HCT116 (cell line): ENCODE results near the gene PEAK3.

Source experiments
- CEBPB ChIP-seq: IDR thresholded peaks from 2 replicates; pipeline ENCODE4 v1.6.1; 2012; ENCODE audit warnings: low read depth
- EZH2 ChIP-seq: fragments of 200-600 bp; sonication (generic); IDR thresholded peaks from 2 replicates; pipeline ENCODE4 v1.6.1; 2017; ENCODE audit warnings: antibody characterized with exemption, mixed run types
- JUND ChIP-seq: IDR thresholded peaks from 2 replicates; pipeline ENCODE4 v1.6.1; 2012
- POLR2A ChIP-seq: IDR thresholded peaks from 2 replicates; pipeline ENCODE4 v1.7.0; 2011; ENCODE audit warnings: borderline replicate concordance; ENCODE audit not compliant: insufficient read depth, insufficient read length; ENCODE audit errors: extremely low read depth
- POLR2AphosphoS5 ChIP-seq: IDR thresholded peaks from 2 replicates; pipeline ENCODE4 v1.6.1; 2011; ENCODE audit warnings: mild to moderate bottlenecking, low read depth, low read length, moderate library complexity
- RAD21 ChIP-seq: IDR thresholded peaks from 2 replicates; pipeline ENCODE4 v1.6.1; 2012; ENCODE audit warnings: low read depth, mild to moderate bottlenecking
- SIN3A ChIP-seq: IDR thresholded peaks from 2 replicates; pipeline ENCODE4 v1.6.1; 2012; ENCODE audit warnings: low read depth
- SP1 ChIP-seq: IDR thresholded peaks from 2 replicates; pipeline ENCODE4 v1.6.1; 2012; ENCODE audit warnings: low read depth
- SRF ChIP-seq: IDR thresholded peaks from 2 replicates; pipeline ENCODE4 v1.6.1; 2012; ENCODE audit warnings: low read depth
- YY1 ChIP-seq: IDR thresholded peaks from 2 replicates; pipeline ENCODE4 v1.6.1; 2011; ENCODE audit warnings: low read length, low read depth, moderate library complexity, mild to moderate bottlenecking; ENCODE audit not compliant: insufficient replicate concordance; ENCODE audit errors: extremely low read depth
- ZNF274 ChIP-seq: fragments of 200-500 bp; sonication (Bioruptor generic); IDR thresholded peaks from 2 replicates; pipeline ENCODE4 v1.6.1; 2014; ENCODE audit warnings: mild to moderate bottlenecking, low read depth, low read length, inconsistent platforms
- TF ChIP-seq, protein P1 (sequence below), 3 experiments: fragments of 200-600 bp in 1 of 3; sonication (generic) in 1 of 3; IDR thresholded peaks in 2 of 3; conservative IDR thresholded peaks in 1 of 3; 2 replicates each; pipeline ENCODE4 v1.5.1; 2012 to 2017; ENCODE audit warnings: low read depth in 2 of 3, low read length in 2 of 3, antibody characterized with exemption in 1 of 3, borderline replicate concordance in 1 of 3, control low read depth in 1 of 3, mild to moderate bottlenecking in 1 of 3, mixed read lengths in 1 of 3, mixed run types in 1 of 3, moderate library complexity in 1 of 3; ENCODE audit not compliant: insufficient read depth in 1 of 3
- TF ChIP-seq, protein P2 (sequence below): IDR thresholded peaks from 2 replicates; pipeline ENCODE4 v1.6.1; 2012; ENCODE audit warnings: low read depth

DNA sequence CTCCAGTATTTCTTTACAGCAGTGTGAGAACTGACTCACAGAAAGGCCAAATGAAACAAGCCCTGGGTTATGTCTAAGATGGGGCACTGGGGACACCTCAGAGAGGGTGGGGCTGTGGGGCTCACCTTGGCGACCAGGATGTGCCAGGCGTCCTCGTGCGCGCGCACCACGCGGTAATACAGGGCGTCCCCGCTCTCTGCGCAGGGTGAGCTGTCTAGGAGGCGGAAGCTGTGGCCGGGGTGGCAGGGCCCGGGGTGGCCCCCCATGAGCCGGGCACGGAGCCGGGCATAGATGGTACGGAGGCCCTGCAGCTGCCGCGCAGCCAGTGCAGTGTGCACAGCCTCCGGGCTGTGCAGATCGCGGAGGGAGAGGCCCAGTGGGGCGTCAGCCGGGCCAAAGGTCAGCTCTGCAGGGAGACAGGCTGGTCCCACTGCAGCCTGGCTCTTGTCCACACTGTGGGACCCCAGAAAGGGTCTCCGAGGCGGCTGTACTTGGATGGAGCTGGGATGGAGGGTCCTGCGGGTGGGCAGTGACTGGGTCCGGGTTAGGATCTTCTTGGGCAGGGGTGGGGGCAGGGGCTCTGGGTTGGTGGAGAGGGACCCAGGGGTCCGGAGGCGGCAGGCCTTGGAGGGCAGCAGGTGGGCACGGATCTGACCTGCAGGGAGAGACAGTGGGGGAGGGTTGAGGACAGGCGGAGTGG, 3.4 kb downstream of the PEAK3 start:
- TF ChIP-seq ZNF274 (no peak), SP1 (no peak), CEBPB (no peak), JUND (no peak), POLR2A (no peak), EZH2 (no peak), SRF (no peak), SIN3A (no peak), POLR2AphosphoS5 (no peak), RAD21 (no peak), YY1 (no peak)
- TF ChIP-seq, protein P1, sequence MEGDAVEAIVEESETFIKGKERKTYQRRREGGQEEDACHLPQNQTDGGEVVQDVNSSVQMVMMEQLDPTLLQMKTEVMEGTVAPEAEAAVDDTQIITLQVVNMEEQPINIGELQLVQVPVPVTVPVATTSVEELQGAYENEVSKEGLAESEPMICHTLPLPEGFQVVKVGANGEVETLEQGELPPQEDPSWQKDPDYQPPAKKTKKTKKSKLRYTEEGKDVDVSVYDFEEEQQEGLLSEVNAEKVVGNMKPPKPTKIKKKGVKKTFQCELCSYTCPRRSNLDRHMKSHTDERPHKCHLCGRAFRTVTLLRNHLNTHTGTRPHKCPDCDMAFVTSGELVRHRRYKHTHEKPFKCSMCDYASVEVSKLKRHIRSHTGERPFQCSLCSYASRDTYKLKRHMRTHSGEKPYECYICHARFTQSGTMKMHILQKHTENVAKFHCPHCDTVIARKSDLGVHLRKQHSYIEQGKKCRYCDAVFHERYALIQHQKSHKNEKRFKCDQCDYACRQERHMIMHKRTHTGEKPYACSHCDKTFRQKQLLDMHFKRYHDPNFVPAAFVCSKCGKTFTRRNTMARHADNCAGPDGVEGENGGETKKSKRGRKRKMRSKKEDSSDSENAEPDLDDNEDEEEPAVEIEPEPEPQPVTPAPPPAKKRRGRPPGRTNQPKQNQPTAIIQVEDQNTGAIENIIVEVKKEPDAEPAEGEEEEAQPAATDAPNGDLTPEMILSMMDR (IDR thresholded peaks at IDR 0.05 in 2 of 3, conservative IDR thresholded peaks at IDR 0.05 in 1 of 3; ENCODE audit: borderline replicate concordance in 1 of 3, insufficient read depth in 1 of 3, low read depth in 2 of 3, low read length in 2 of 3): no peak
- TF ChIP-seq, protein P2, sequence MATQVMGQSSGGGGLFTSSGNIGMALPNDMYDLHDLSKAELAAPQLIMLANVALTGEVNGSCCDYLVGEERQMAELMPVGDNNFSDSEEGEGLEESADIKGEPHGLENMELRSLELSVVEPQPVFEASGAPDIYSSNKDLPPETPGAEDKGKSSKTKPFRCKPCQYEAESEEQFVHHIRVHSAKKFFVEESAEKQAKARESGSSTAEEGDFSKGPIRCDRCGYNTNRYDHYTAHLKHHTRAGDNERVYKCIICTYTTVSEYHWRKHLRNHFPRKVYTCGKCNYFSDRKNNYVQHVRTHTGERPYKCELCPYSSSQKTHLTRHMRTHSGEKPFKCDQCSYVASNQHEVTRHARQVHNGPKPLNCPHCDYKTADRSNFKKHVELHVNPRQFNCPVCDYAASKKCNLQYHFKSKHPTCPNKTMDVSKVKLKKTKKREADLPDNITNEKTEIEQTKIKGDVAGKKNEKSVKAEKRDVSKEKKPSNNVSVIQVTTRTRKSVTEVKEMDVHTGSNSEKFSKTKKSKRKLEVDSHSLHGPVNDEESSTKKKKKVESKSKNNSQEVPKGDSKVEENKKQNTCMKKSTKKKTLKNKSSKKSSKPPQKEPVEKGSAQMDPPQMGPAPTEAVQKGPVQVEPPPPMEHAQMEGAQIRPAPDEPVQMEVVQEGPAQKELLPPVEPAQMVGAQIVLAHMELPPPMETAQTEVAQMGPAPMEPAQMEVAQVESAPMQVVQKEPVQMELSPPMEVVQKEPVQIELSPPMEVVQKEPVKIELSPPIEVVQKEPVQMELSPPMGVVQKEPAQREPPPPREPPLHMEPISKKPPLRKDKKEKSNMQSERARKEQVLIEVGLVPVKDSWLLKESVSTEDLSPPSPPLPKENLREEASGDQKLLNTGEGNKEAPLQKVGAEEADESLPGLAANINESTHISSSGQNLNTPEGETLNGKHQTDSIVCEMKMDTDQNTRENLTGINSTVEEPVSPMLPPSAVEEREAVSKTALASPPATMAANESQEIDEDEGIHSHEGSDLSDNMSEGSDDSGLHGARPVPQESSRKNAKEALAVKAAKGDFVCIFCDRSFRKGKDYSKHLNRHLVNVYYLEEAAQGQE: no peak
